Activated CD4-positive, alpha-beta memory T cell treated with anti-CD3 and anti-CD28 coated beads for 36 hours (primary cell): ENCODE results near the gene C21orf91. TPM values are rescaled to one million over a fixed set of nuclear protein-coding genes. Genes with fewer than 3 reads are reported as not detected.
A peak's percentile ranks its signal among the peaks of the same experiment; 100 is the strongest.

Experiments used
- CTCF ChIA-PET: fragments of 350-600 bp; sonication (Branson Sonifier 250); formaldehyde crosslinking; loops from one replicate; lab custom pipeline; 2021; ENCODE audit warnings: antibody characterized with exemption, inconsistent platforms; lab: Charles Lee
- POLR2A ChIA-PET: fragments of 350-600 bp; sonication (Branson Sonifier 250); formaldehyde crosslinking; loops from one replicate; lab custom pipeline; 2021; ENCODE audit warnings: antibody characterized with exemption; lab: Charles Lee
- DNase-seq: peaks from one replicate; pipeline ENCODE4 v3.0.0-alpha.2; 2020
- H3K27ac Mint-ChIP-seq: one replicate; pipeline ENCODE4 v1.8.0; 2021; ENCODE audit warnings: mixed read lengths
- H3K27me3 Mint-ChIP-seq: one replicate; pipeline ENCODE4 v1.8.0; 2021; ENCODE audit warnings: mixed read lengths
- H3K36me3 Mint-ChIP-seq: one replicate; pipeline ENCODE4 v1.8.0; 2021; ENCODE audit warnings: mixed read lengths
- H3K4me1 Mint-ChIP-seq: one replicate; pipeline ENCODE4 v1.8.0; 2021; ENCODE audit warnings: low read depth, mixed read lengths
- H3K4me3 Mint-ChIP-seq: one replicate; pipeline ENCODE4 v1.8.0; 2021; ENCODE audit warnings: mild to moderate bottlenecking, mixed read lengths
- H3K9me3 Mint-ChIP-seq: one replicate; pipeline ENCODE4 v1.8.0; 2021; ENCODE audit warnings: mixed read lengths
- intact Hi-C: fragments of 100-400 bp; cut with micrococcal nuclease; formaldehyde crosslinking; loops from one replicate; pipeline ENCODE4 v1.15.1; 2023
- total RNA-seq, 2 experiments: library from RNA; stranded (reverse); gene quantifications; one replicate each; pipeline ENCODE4 v1.2.3, GENCODE V29; 2021

The C21orf91 gene
- 10 to 100 TPM; 23.6 to 24.1 TPM for total RNA-seq

DNA sequence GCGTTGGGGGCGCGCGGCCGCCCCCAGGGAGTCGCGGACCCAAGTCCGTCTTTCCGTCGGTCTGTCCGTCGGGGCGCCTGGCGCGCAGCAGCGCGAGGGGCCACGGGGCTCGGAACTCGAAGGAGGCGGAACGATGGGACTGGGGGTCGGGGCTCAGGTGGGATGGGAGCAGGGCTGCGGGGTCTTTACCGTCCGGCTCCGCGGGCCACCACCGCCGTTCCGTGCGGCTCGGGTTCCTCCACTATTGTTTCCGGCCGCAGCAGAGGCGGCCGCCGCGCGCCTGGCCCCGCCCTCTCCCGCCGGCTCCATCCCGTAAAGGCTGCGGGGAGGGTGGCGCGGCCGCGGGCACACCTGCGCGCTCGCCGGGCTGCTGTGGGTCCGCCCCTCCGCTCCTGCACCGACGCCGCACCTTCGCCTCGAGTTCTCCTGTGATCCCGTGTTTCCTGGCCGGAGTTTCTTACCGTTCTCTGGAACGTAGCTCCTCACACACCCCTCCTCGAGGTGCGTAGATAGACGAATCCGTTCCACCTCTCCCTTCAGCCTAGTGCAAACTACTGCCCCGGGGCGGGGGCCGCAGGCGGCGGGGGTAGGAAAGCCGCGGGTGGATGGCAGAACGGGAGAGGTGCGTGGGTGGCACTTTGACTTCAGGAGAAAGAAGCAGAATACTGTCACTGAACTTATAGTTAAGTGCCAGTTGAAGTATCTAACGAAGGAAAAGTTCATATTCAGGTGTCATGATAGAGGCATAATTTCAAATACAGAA lies at the start of gene C21orf91:
Gene C21orf91 (minus strand): TSS at position 243 of the 763 bp plus-strand sequence. CDS start 1,038 bp downstream, outside the sequence.
- ChIA-PET CTCF (interaction anchor here (1.0 to 1.6 kb wide), 4 partner anchors 15 to 106 kb away, joined by 3 to 7 read pairs (median 3); no protein-coding TSS in a partner anchor), POLR2A (interaction anchor here (0.9 to 2.3 kb wide), 5 partner anchors 13 to 44 kb away, joined by 4 to 18 read pairs (median 7); no protein-coding TSS in a partner anchor)
- H3K4me3 Mint-ChIP-seq = peak within 1 kb of the TSS; percentile 84
- H3K27ac Mint-ChIP-seq = peak within 1 kb of the TSS; percentile 98
- peaks cover 13% of the 10 kb centered on the region for H3K36me3 Mint-ChIP-seq
- peaks cover 45% of the 10 kb centered on the region for H3K4me1 Mint-ChIP-seq
- intact Hi-C loops = loop anchor here (1.0 to 5.0 kb wide), 3 partner anchors 35 to 132 kb away; no protein-coding TSS in a partner anchor
- H3K27me3 Mint-ChIP-seq = no peaks in the 10 kb centered on the region
- peak; percentile 92 for DNase-seq
- H3K9me3 Mint-ChIP-seq = no peaks in the 10 kb centered on the region

DNA sequence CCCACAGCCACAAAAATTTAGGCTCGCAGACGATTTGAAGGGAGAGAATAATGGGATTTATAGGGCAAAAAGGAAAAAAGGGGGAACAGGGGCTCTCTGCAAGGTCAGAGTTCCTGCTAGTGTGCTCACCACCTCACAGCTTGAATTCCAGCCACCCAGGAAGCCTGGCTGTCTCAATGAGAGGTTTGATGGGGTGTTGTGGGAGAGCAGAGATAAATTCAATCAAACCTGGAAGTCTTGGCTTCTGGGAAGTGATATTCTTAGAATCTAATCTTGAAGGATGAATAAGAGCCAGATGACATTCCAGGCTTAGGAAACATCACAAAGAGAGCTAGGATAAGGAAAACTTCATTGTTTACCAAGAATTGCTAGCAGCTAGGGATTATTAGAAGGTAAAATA lies 47.4 kb upstream of the C21orf91 start:
- H3K27ac Mint-ChIP-seq = no peak overlapping the region
- no peaks in the 10 kb centered on the region for H3K9me3 Mint-ChIP-seq
- no peaks in the 10 kb centered on the region for H3K36me3 Mint-ChIP-seq
- no peak for DNase-seq
- H3K4me3 Mint-ChIP-seq = no peak overlapping the region
- H3K27me3 Mint-ChIP-seq = no peaks in the 10 kb centered on the region
- intact Hi-C loops = no loop called here
- no peaks in the 10 kb centered on the region for H3K4me1 Mint-ChIP-seq
- CTCF ChIA-PET = interaction anchor here (0.8 kb wide), 2 partner anchors 149 to 187 kb away, joined by 3 read pairs; no protein-coding TSS in a partner anchor
- POLR2A ChIA-PET = no interaction called here

DNA sequence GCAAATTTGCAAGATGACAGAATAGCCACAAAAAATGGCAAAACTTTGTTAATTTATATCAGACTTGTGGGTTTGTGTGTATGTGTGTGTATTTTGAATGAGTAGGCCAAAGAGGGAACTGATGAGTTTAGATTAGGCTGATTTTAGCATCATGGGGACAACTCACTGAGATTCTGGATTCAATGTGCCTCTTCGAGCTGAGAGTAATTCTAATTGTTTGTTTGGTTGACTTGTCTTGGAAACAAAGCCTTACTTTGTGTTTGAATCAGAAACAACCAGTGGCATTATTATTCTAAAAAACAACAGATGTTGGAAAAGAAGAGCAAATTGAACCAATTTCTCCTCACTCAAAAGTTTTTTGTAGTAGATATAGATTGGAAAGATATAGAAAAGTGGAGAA lies 40.5 kb upstream of the C21orf91 start:
- ChIA-PET POLR2A (no interaction called here), CTCF (no interaction called here)
- H3K27ac Mint-ChIP-seq = no peak overlapping the region

DNA sequence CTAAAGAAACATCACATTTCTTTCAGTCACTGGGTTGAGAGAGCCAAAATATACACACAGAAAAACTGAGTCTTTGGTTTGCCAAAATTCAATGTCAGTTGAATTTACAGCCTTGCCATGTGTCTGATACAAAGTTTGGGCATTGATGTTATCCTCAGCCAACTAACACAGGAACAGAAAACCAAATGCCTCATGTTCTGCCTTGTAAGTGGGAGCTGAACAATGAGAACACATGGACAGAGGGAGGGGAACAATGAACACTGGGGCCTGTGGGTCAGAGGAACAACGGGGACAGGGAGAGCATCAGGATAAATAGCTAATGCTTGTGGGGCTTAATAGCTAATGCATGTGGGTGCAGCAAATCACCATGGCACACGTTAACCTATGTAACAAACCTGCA lies 39.6 kb upstream of the C21orf91 start:
- Mint-ChIP-seq H3K4me1 (no peaks in the 10 kb centered on the region), H3K9me3 (no peaks in the 10 kb centered on the region), H3K27ac (no peak overlapping the region), H3K36me3 (no peaks in the 10 kb centered on the region), H3K27me3 (no peaks in the 10 kb centered on the region), H3K4me3 (no peak overlapping the region)
- ChIA-PET POLR2A (no interaction called here), CTCF (no interaction called here)
- DNase-seq = no peak
- intact Hi-C loops = no loop called here

More for the DNA sequence above, 40.5 kb upstream of the C21orf91 start:
- Mint-ChIP-seq H3K27me3 (no peaks in the 10 kb centered on the region), H3K4me1 (no peaks in the 10 kb centered on the region), H3K36me3 (no peaks in the 10 kb centered on the region), H3K9me3 (no peaks in the 10 kb centered on the region), H3K4me3 (no peak overlapping the region)
- no peak for DNase-seq
- intact Hi-C loops = no loop called here

DNA sequence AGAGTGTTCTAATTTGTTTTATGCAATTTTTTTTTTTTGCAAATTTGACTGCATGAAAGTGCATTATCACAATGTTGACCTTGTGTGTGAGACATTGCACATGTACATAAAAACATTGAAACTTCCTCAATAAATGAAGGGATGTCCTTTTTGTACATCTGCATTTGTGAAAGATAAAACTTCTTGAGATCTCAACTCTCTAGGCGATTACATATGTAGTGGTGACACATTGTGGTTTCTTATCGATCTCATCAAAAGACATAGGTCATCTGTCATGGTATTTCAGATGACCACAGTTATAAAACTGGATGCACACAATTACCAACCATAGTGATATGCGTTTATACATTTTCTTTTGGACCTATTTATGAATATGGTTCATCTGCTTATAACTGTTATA lies 35.6 kb upstream of the C21orf91 start:
- ChIA-PET POLR2A (no interaction called here), CTCF (interaction anchor here (1.6 kb wide), 1 partner anchor 71 kb away, joined by 5 read pairs; no protein-coding TSS in a partner anchor)
- H3K4me3 Mint-ChIP-seq = no peak overlapping the region
- no peaks in the 10 kb centered on the region for H3K9me3 Mint-ChIP-seq
- no peaks in the 10 kb centered on the region for H3K27me3 Mint-ChIP-seq
- H3K27ac Mint-ChIP-seq = no peak overlapping the region
- DNase-seq = no peak
- intact Hi-C loops = no loop called here
- no peaks in the 10 kb centered on the region for H3K36me3 Mint-ChIP-seq
- no peaks in the 10 kb centered on the region for H3K4me1 Mint-ChIP-seq

DNA sequence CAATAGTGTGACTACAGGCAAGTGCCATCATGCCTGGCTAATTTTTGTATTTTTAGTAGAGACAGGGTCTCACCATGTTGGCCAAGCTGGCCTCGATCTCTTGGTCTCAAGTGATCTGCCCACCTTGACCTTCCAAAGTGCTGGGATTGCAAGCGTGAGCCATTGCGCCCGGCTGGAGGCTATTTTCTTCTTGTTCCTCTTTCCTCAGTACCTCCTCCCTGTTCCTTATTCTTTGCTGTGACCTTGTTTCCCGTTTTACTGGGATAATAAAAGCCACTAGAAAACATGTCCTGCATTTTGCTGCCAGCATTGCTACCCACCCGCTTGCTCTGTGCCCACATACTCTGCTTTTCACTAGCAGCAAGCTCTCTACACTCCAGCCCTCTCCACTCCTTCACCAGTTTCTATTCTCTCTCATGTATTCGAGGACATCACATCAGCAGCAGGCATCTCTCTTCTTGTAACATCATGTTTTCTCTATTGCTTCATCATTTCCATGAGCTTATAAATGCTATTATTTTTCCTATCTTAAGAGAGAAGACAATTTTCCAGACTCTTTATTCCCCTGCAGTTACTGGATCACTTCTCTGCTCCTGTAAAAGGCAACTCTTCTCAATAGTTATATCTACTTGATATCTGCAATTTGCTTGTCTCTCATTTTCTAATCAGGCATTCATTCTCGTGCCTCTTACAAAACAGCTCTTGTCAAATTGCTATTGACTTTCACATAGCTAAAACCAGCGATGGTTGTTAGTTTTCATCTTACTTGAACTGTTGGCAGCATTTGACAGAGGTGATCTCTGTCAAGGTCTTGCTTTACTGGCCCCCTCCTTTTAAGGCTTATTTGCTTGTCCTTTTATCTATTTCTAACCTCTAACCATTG lies 34.5 kb upstream of the C21orf91 start:
- Mint-ChIP-seq H3K36me3 (no peaks in the 10 kb centered on the region), H3K27ac (no peak overlapping the region), H3K9me3 (no peaks in the 10 kb centered on the region), H3K27me3 (no peaks in the 10 kb centered on the region), H3K4me3 (no peak overlapping the region), H3K4me1 (no peaks in the 10 kb centered on the region)
- ChIA-PET CTCF (interaction anchor here (1.6 kb wide), 1 partner anchor 72 kb away, joined by 5 read pairs; no protein-coding TSS in a partner anchor), POLR2A (interaction anchor here (0.6 kb wide), 1 partner anchor 242 kb away, joined by 3 read pairs; no protein-coding TSS in a partner anchor)
- intact Hi-C loops = no loop called here
- no peak for DNase-seq

DNA sequence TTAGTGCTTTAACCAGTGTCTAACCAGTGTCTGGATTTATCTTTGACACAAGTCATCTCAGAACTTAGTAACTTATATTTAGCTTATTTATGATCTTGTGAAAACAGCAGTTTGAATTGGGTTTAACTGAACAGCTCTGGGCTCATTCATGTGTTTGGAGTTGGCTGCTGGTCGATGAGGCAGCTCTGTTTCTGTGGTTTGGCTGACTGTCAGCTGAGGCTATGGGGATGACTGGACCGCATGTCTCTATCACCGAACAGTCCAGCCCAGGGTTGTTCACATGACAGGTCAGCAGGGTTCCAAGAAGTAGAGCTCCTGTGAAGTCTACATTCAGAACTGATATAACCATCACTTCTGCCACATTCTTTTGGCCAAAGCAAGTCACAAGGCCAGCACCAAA lies 29.1 kb upstream of the C21orf91 start:
- Mint-ChIP-seq H3K4me3 (no peak overlapping the region), H3K9me3 (no peaks in the 10 kb centered on the region), H3K4me1 (no peaks in the 10 kb centered on the region), H3K27me3 (no peaks in the 10 kb centered on the region), H3K36me3 (no peaks in the 10 kb centered on the region), H3K27ac (no peak overlapping the region)
- ChIA-PET POLR2A (no interaction called here), CTCF (interaction anchor here (1.0 kb wide), 1 partner anchor 19 kb away, joined by 3 read pairs; no protein-coding TSS in a partner anchor)
- intact Hi-C loops = no loop called here
- peak; percentile 28 for DNase-seq

DNA sequence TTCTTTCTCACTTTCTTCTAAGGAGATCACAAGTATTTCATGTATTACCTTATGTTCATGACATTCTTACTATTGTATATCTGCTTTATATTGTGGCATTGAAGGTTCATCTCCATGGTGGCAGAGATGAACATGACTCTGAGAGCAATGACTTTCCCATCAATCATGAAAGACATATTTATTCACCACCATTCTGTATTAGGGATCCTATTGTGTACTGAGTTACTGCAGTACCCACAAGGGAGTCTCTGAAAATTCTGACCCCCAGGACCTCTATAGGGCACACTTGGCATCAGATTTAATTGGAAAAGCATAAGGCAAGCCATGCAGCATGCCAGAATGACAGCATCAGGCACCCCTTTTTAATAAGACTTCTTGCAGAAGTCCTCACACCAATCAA lies 21.9 kb upstream of the C21orf91 start:
- H3K36me3 Mint-ChIP-seq = no peaks in the 10 kb centered on the region
- H3K4me3 Mint-ChIP-seq = no peak overlapping the region
- H3K9me3 Mint-ChIP-seq = no peaks in the 10 kb centered on the region
- ChIA-PET CTCF (no interaction called here), POLR2A (no interaction called here)
- DNase-seq = no peak
- intact Hi-C loops = no loop called here
- H3K4me1 Mint-ChIP-seq = no peaks in the 10 kb centered on the region
- peaks cover 2% of the 10 kb centered on the region for H3K27me3 Mint-ChIP-seq
- no peak overlapping the region for H3K27ac Mint-ChIP-seq

DNA sequence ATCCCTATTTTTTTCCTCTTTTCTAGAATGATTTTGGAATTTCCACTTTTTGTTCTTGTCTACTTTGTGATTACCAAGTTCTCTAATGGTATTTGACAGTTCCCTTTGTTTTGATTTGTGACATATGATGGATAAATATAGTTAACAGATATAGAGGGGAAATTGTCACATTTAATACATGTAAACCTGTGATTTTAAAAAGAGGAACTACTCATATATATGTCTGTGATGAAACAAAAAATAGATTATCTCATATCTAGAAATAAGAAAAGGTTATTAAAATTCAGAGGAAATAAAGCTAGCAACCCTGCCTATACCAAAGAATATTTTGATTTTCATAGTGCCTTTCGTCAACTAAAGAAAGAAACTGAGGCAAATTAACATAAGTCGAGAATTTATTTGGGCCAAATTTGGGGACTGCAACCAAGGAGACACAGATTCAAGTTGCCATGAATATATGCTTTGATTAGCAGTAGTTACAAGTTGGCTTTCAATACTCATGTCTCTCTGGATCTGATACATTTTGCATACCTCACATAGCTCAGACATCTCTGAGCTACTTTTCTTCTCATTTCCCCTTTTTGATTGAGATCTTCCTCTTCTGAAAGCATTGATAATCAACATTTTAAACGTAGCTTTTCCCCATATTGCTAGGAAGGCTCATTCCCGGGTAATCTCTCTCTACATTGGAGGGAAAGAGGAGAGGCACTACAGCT lies 15.6 kb upstream of the C21orf91 start:
- ChIA-PET POLR2A (no interaction called here), CTCF (interaction anchor here (0.8 kb wide), 1 partner anchor 59 kb away, joined by 3 read pairs; no protein-coding TSS in a partner anchor)
- H3K9me3 Mint-ChIP-seq = no peaks in the 10 kb centered on the region
- H3K27ac Mint-ChIP-seq = no peak overlapping the region
- peaks cover 2% of the 10 kb centered on the region for H3K27me3 Mint-ChIP-seq
- H3K4me3 Mint-ChIP-seq = no peak overlapping the region
- H3K4me1 Mint-ChIP-seq = no peaks in the 10 kb centered on the region
- no peak for DNase-seq
- intact Hi-C loops = no loop called here
- no peaks in the 10 kb centered on the region for H3K36me3 Mint-ChIP-seq

DNA sequence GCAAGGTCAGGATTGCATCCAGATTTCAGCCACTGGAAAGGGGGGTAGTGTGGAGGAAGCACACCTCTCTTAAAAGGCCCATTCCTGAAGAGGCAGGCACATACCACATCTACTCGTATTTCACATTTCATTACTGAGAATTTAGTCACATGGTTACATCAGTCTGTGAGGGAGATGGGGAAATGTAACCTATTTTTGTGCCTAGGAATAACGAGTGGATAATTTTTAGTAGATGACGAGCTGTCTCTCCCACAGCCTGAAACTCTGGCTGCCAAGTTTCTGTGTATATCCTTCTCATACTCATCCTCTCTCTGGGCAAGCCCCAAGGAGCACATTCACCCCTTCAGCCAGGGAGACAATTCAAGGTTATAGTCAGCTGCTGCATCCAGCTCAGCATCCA lies 10.3 kb upstream of the C21orf91 start:
- no peak for DNase-seq
- Mint-ChIP-seq H3K27me3 (no peaks in the 10 kb centered on the region), H3K4me1 (no peaks in the 10 kb centered on the region), H3K9me3 (peaks cover 15% of the 10 kb centered on the region), H3K27ac (no peak overlapping the region), H3K36me3 (peaks cover 8% of the 10 kb centered on the region), H3K4me3 (no peak overlapping the region)
- intact Hi-C loops = loop anchor here (5.0 kb wide), 1 partner anchor 122 kb away; no protein-coding TSS in a partner anchor
- CTCF ChIA-PET = interaction anchor here (1.2 to 1.3 kb wide), 3 partner anchors 19 to 141 kb away, joined by 3 read pairs; no protein-coding TSS in a partner anchor
- POLR2A ChIA-PET = interaction anchor here (1.2 kb wide), 1 partner anchor 11 kb away, joined by 3 read pairs; no protein-coding TSS in a partner anchor

DNA sequence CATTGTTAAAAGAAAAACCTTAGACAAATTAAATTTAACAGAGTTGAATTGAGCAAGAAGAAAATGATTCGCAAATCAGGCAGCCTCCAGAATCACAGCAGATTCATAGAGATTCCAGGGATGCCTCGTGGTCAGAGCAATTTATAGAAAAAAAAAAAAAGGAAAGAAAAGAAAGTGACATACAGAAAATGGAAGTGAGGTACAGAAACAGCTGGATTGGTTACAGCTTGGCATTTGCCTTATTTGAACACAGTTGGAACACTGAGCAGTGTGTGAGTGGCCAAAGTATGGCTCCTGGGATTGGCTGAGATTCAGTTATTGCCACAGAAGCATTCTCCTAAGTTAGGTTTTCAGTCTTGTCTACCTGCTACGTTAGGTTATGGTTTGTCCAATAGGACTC lies 9.1 kb upstream of the C21orf91 start:
- Mint-ChIP-seq H3K9me3 (peaks cover 15% of the 10 kb centered on the region), H3K4me3 (no peak overlapping the region), H3K27ac (no peak overlapping the region), H3K36me3 (peaks cover 8% of the 10 kb centered on the region), H3K27me3 (no peaks in the 10 kb centered on the region), H3K4me1 (no peaks in the 10 kb centered on the region)
- POLR2A ChIA-PET = no interaction called here
- intact Hi-C loops = loop anchor here (5.0 kb wide), 1 partner anchor 121 kb away; no protein-coding TSS in a partner anchor
- no peak for DNase-seq
- CTCF ChIA-PET = no interaction called here
